Activated effector memory CD4-positive, alpha-beta T cell treated with Interleukin-2 at 50 U/mL for 16 hours (primary cell): Measurements from ENCODE around the gene BEND2.

Experiments used
- DNase-seq: peaks from one replicate; pipeline ENCODE4 v3.0.0-alpha.2; 2020

The BEND2 gene

GRCh38 chrX:18133605-18134004 lies 87.1 kb downstream of the BEND2 start:
- no peak for DNase-seq

DNA sequence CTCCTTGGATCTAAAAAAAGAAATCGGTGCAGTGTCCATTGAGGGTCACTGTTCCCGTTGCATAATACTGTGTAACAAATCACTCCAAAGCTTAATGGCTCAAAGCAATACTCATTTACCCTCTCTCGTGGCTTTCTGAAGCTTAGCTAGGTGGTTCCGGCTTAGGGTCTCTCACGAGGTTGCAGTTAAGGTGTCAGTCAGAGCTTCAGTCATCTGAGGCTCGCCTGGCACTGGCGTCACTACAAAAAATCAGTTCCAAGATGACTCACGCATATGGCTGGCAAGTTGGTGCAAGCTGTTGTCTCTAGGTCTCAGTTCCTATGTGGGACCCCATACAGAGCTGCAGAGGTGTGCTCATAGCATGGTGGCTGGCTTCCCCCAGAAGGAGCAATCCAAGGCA lies 91.0 kb downstream of the BEND2 start:
- DNase-seq: no peak

GRCh38 chrX:18126971-18127370 lies 93.7 kb downstream of the BEND2 start:
- no peak for DNase-seq

DNA sequence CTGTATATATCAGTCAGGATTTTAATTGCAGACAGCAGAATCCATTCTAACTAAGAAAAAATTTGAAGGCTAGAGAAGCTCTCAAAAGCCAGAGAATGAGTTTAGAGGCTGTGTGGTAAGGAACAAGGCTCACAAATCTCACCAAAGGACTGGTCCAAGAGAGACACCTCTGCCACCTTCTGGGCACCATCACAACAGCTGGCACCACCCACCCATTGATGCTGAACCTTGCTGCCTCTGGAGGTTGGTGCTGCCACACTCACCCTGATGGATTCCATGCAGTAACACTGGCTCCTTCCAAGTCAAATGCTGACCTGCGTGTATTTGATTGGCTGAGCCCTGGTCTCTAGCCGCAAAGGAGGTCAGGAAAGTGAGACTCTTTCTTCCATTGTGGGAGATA lies 100.8 kb downstream of the BEND2 start:
- no peak for DNase-seq
